ACHN (cell line): ENCODE data around the gene GLS2.
A peak's percentile ranks its signal among the peaks of the same experiment; 100 is the strongest.
"Not testable (repeated sequence)": the region's sequence is repeated elsewhere in the genome, so short reads cannot be mapped to it uniquely, and the experiment has no call there.

Experiments
- DNase-seq: peaks from one replicate; pipeline ENCODE4 v3.0.0-alpha.2; 2015
- in situ Hi-C: cut with HindIII; loops from 2 replicates; pipeline ENCODE4 v1.10.0; 2017; ENCODE audit warnings: low sequenced_read_pairs, low pct_ligation_motif_present, low pct_unique_long_range_greater_than_20kb

The GLS2 gene

GRCh38 chr12:56457817-56458216 lies 30.1 kb downstream of the GLS2 start:
- in situ Hi-C loops: no loop called here
- no peak for DNase-seq

- in situ Hi-C loops: no loop called here
Measured at GRCh38 chr12:56454557-56454956, 33.4 kb downstream of the GLS2 start, which contains the start of gene MIP. Gene MIP (minus strand): TSS chr12:56454657. CDS start chr12:56454613, 44 bp downstream.

GRCh38 chr12:56451147-56451546 lies 36.8 kb downstream of the GLS2 start:
- no peak for DNase-seq
- in situ Hi-C loops: no loop called here

More at GRCh38 chr12:56454557-56454956, 33.4 kb downstream of the GLS2 start, which contains the start of gene MIP:
- DNase-seq: no peak

GRCh38 chr12:56450241-56450640 lies 37.7 kb downstream of the GLS2 start:
- DNase-seq: no peak
- in situ Hi-C loops: no loop called here

- in situ Hi-C loops: no loop called here
Measured at GRCh38 chr12:56449622-56449984, 38.4 kb downstream of the GLS2 start.

GRCh38 chr12:56448860-56449621 lies 38.9 kb downstream of the GLS2 start, which contains the start of gene TIMELESS:
Gene TIMELESS (minus strand): TSS chr12:56449426. CDS start chr12:56434170, 15,256 bp downstream.
- in situ Hi-C loops: no loop called here
- peak; percentile 97 for DNase-seq

More at GRCh38 chr12:56449622-56449984, 38.4 kb downstream of the GLS2 start:
- no peak for DNase-seq

- in situ Hi-C loops, DNase-seq: not testable (repeated sequence)
Measured at GRCh38 chr12:56443208-56443607, 44.8 kb downstream of the GLS2 start.

- no peak for DNase-seq
- in situ Hi-C loops: no loop called here
Measured at GRCh38 chr12:56437430-56438176, 50.4 kb downstream of the GLS2 start.

GRCh38 chr12:56434828-56435227 lies 53.1 kb downstream of the GLS2 start:
- in situ Hi-C loops: no loop called here
- DNase-seq: no peak

- DNase-seq: no peak
- in situ Hi-C loops: no loop called here
Measured at GRCh38 chr12:56431850-56432249, 56.1 kb downstream of the GLS2 start.

GRCh38 chr12:56431288-56431687 lies 56.7 kb downstream of the GLS2 start:
- in situ Hi-C loops: no loop called here

GRCh38 chr12:56425940-56426438 lies 62.0 kb downstream of the GLS2 start:
- DNase-seq: no peak
- in situ Hi-C loops: no loop called here

More at GRCh38 chr12:56431288-56431687, 56.7 kb downstream of the GLS2 start:
- no peak for DNase-seq

- DNase-seq: no peak
- in situ Hi-C loops: no loop called here
Measured at GRCh38 chr12:56425193-56425592, 62.8 kb downstream of the GLS2 start.
